Gastroesophageal sphincter (tissue), 4 donors: ENCODE results near the gene PEX10. TPM values are rescaled to one million over a fixed set of nuclear protein-coding genes. Genes with fewer than 3 reads are reported as not detected.

Source experiments
- ATAC-seq: fragments of 150-250 bp; one replicate; pipeline ENCODE4 v1.9.1; 2016; ENCODE audit warnings: mild to moderate bottlenecking, moderate library complexity
- H3K27ac ChIP-seq, 4 donors: fragments of 200-600 bp; sonication (generic) in 3 of 4; 1 replicate in 3 of 4; 2 replicates in 1 of 4; pipeline ENCODE4 v1.5.1; 2016 to 2019
- H3K27me3 ChIP-seq: fragments of 200-600 bp; sonication (generic); one replicate; pipeline ENCODE4 v1.5.1; 2019
- H3K36me3 ChIP-seq, 2 donors: fragments of 200-600 bp; sonication (generic); one replicate each; pipeline ENCODE4 v1.5.1; 2019; ENCODE audit warnings: control low read depth in 1 of 2
- H3K4me1 ChIP-seq, 3 donors: fragments of 200-600 bp; sonication (generic); 1 replicate in 2 of 3; 2 replicates in 1 of 3; pipeline ENCODE4 v1.5.1; 2016 to 2019; ENCODE audit warnings: control low read depth in 2 of 3
- H3K4me3 ChIP-seq, 2 donors: fragments of 200-600 bp; sonication (generic); one replicate each; pipeline ENCODE4 v1.5.1; 2019; ENCODE audit warnings: mild to moderate bottlenecking in 1 of 2, moderate library complexity in 1 of 2
- H3K9me3 ChIP-seq, 3 donors: fragments of 200-600 bp; sonication (generic); one replicate each; pipeline ENCODE4 v1.5.1; 2017 to 2019; ENCODE audit warnings: control low read depth in 2 of 3
- EP300 ChIP-seq: sonication (generic); formaldehyde crosslinking; IDR thresholded peaks from one replicate; pipeline ENCODE4 v1.6.1; 2017; ENCODE audit warnings: antibody characterized with exemption, mild to moderate bottlenecking
- POLR2A ChIP-seq, 2 donors: fragments of 450-650 bp; IDR thresholded peaks; one replicate each; pipeline ENCODE4 v1.6.1; 2017; ENCODE audit warnings: antibody characterized with exemption in 2 of 2, mild to moderate bottlenecking in 2 of 2, moderate library complexity in 1 of 2
- POLR2AphosphoS5 ChIP-seq: sonication (generic); formaldehyde crosslinking; IDR thresholded peaks from one replicate; pipeline ENCODE4 v1.6.1; 2017; ENCODE audit warnings: antibody characterized with exemption
- WGBS, 2 donors: methylation state at CpG; one replicate each; pipeline ENCODE4 v1.1.5; 2018; ENCODE audit warnings: low coverage in 1 of 2; 5-methylcytosine and 5-hydroxymethylcytosine counted together
- total RNA-seq, 4 donors: library from RNA; depleted of rRNA; stranded (reverse); fragments of >200 nt; gene quantifications; one replicate each; pipeline ENCODE4 v1.1.0, GENCODE V29; 2016
- TF ChIP-seq, protein P1 (sequence below), 4 experiments: fragments of 200-600 bp in 2 of 4; fragments of 450-650 bp in 2 of 4; sonication (generic) in 1 of 4; IDR thresholded peaks; one replicate each; pipeline ENCODE4 v1.5.1; 2017 to 2019; ENCODE audit warnings: antibody characterized with exemption in 4 of 4, mild to moderate bottlenecking in 2 of 4, moderate library complexity in 2 of 4

PEX10 gene
- total RNA-seq, 4 donors from 2014 or later = 18.2 to 30.0 (median 21.6) TPM

DNA sequence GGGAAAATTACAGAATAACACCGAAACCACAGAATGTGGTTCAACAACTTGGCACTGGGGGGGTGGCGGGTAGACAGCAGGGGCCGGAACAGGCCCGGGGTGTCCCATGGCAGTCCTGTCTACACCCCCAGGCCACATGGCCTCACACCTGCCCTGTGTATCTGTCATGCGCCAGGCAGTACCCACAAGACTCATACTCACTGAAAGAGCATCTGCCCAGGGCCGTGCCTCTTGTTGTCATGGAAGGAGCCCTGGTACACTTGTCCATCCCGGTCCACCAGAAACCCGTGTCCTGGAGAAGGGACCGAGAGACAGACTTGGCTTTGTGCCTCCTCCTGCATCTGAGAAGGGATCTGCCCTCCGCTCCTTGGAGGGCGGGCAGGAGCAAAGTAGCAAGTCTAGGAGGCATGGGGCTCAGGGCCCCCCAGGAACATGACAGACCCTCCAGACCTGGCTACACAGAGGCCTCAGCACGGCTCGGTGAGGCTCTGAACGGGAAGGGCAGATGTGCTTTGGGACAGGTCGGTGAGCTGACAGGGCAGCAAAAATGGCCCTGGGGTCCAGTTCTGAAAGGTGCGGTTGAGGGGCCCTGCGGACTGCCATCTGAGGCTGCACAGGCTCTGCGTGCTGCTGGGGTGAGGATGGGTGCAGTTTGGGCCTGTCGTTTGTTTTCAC, 26.6 kb downstream of the PEX10 start:
- Histone ChIP-seq H3K27me3 (no peaks in the 10 kb centered on the region), H3K4me1 (peaks cover 0 to 26% (median 10%) of the 10 kb centered on the region in 3 donors), H3K27ac (no peak overlapping the region), H3K4me3 (no peak overlapping the region), H3K36me3 (peaks cover 0 to 18% of the 10 kb centered on the region in 2 donors), H3K9me3 (no peaks in the 10 kb centered on the region)
- WGBS, 2 donors = 76 to 90% methylated on average over 5 to 6 of the region's 19 CpGs
- no peak for TF ChIP-seq POLR2A (IDR thresholded peaks at IDR 0.05)
- no peak for TF ChIP-seq EP300
- TF ChIP-seq, protein P1, sequence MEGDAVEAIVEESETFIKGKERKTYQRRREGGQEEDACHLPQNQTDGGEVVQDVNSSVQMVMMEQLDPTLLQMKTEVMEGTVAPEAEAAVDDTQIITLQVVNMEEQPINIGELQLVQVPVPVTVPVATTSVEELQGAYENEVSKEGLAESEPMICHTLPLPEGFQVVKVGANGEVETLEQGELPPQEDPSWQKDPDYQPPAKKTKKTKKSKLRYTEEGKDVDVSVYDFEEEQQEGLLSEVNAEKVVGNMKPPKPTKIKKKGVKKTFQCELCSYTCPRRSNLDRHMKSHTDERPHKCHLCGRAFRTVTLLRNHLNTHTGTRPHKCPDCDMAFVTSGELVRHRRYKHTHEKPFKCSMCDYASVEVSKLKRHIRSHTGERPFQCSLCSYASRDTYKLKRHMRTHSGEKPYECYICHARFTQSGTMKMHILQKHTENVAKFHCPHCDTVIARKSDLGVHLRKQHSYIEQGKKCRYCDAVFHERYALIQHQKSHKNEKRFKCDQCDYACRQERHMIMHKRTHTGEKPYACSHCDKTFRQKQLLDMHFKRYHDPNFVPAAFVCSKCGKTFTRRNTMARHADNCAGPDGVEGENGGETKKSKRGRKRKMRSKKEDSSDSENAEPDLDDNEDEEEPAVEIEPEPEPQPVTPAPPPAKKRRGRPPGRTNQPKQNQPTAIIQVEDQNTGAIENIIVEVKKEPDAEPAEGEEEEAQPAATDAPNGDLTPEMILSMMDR (IDR thresholded peaks at IDR 0.05) = no peak
- no peak for TF ChIP-seq POLR2AphosphoS5
- ATAC-seq = no peak

DNA sequence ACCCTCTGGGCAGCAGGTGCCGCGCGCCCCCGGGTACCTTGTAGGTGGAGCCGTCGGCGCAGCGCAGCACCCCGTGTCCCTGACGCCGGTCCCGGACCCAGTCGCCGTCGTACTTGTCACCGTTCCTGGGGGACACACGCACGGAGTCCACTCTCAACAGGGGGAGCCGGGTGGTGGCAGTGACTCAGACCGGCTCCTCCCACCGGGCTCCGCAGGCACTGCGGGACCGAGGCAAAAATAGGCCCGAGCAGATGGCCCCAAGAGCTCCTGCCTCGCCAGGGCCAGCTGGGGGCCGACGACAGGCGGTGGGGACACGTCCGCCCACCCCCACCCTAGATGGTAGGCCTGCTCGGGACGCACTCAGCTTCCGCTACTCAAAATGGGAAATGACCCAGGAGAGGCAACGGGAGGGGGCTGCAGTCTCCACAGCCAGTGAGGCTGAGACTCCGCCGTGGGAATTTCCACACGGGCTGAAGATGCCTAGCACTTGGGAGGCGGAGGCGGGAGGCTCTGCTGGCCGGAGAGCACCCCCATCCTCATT, 27.4 kb downstream of the PEX10 start:
- Histone ChIP-seq H3K27me3 (no peaks in the 10 kb centered on the region), H3K27ac (no peak overlapping the region), H3K36me3 (peaks cover 0 to 18% of the 10 kb centered on the region in 2 donors), H3K4me3 (no peak overlapping the region), H3K9me3 (no peaks in the 10 kb centered on the region), H3K4me1 (peaks cover 0 to 20% (median 5%) of the 10 kb centered on the region in 3 donors)
- TF ChIP-seq EP300 (no peak), POLR2A (IDR thresholded peaks at IDR 0.05) (no peak), POLR2AphosphoS5 (no peak)
- TF ChIP-seq, protein P1 (IDR thresholded peaks at IDR 0.05) = no peak
- WGBS, 2 donors = 67% methylated on average over 1 of the region's 41 CpGs; no CpG with 5 or more reads in 1 of the 2 donors
- ATAC-seq = no peak

DNA sequence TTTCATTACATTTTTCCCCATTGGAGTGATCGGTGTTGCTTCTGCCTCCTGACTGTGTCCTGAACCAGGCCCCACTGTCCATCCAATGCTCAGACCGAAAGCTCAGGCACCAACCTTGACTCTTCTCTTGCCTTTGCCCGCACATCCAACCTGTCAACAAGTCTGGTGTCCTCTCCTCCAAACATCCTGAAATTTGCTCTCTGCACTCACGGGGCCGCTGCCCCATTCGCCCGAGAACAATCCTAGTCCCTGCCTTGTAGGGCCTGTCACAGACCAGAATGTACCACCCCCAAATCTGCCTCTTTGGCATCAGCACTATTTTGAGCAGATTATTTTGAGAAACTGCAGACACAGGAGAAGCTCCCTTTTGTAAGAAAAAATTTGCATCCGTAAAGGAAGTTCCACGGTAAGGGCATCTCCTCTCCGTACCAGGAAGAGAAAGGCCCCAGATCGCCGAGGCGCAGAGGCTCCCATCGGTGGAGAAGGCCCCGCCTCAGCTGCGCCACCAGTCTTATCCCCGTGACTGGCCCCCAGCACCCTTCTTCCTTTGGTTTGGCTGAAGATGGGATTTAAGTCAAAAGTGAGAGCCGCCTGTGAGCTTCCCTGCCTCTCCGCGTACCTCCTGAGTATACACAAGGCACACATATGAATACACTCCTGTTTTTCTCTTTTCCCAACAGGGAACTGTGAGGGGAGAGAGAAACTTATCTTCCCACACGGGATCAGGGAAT, 28.1 kb downstream of the PEX10 start:
- H3K4me3 ChIP-seq = no peak overlapping the region
- no peaks in the 10 kb centered on the region for H3K27me3 ChIP-seq
- H3K9me3 ChIP-seq = no peaks in the 10 kb centered on the region
- whole genome bisulfite sequencing, 2 donors = 70 to 100% methylated on average over 2 to 3 of the region's 21 CpGs
- H3K27ac ChIP-seq = no peak overlapping the region
- ATAC-seq = no peak
- H3K4me1 ChIP-seq = peaks cover 0 to 18% (median 5%) of the 10 kb centered on the region in 3 donors
- no peak for TF ChIP-seq POLR2A (IDR thresholded peaks at IDR 0.05)
- H3K36me3 ChIP-seq = peaks cover 0 to 18% of the 10 kb centered on the region in 2 donors

DNA sequence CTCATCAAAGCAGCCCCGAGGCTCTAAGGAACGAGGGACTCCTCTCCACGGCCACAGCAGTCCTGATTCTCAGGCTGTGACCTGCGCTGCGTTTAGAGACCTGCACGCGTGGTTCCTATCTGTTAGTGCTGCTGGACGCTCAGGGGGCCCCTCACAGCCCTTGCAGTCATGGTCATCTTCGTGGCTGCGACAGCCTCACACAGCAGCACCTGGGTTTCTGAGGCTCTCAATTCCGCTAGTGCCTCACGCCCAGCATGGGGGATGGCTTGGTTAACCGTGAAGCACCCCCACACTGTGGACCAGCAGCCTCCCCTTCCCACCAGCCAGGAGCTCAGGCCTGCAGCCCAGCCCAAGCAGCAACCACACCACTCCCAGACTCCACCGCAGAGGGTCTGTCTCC, 28.8 kb downstream of the PEX10 start:
- TF ChIP-seq POLR2A (IDR thresholded peaks at IDR 0.05) (no peak), POLR2AphosphoS5 (no peak), EP300 (no peak)
- TF ChIP-seq, protein P1 (IDR thresholded peaks at IDR 0.05) = no peak
- Histone ChIP-seq H3K4me1 (peaks cover 0 to 18% (median 5%) of the 10 kb centered on the region in 3 donors), H3K27me3 (no peaks in the 10 kb centered on the region), H3K36me3 (peaks cover 0 to 18% of the 10 kb centered on the region in 2 donors), H3K9me3 (no peaks in the 10 kb centered on the region), H3K27ac (no peak overlapping the region), H3K4me3 (no peak overlapping the region)
- no peak for ATAC-seq
- 91 to 93% methylated on average over 8 to 10 of the region's 14 CpGs for WGBS, 2 donors

DNA sequence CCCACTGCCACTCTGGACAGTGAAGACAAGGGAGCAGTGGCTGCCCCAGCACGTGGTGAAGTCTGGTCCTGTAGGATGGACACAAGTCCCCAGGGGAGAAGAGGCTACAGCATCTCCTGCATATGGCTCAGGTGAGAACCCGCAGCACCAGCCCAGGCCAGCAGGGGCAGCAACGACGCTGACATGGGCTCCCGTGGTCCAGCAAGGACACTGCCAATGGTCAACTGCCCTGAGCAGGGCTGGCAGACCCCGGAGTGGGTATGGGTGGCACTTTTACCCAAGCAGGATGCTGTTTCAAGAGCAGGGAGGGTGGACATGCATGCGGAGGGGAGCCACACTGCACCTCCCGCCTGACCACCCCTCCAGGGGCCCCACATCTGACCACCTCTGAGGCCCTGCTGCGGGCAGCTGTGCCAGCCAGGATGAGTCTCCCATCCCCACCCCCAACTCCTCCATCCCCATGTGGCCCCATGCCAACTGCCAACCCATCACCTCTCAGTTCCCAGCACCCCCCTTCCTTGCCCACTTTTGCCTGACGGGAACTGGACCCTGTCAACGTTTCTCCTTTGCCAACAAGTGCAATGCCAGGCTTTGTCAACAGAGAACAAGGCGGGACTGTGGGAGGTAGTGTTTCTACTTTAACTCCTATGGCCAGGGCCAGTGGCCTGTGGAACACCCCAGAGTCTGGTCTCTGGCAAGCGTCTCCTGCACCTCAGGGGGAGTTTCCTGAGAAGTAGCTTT, 29.6 kb downstream of the PEX10 start:
- peaks cover 0 to 18% (median 5%) of the 10 kb centered on the region in 3 donors for H3K4me1 ChIP-seq
- no peak overlapping the region for H3K27ac ChIP-seq
- peaks cover 0 to 16% of the 10 kb centered on the region in 2 donors for H3K36me3 ChIP-seq
- H3K27me3 ChIP-seq = no peaks in the 10 kb centered on the region
- TF ChIP-seq POLR2A (IDR thresholded peaks at IDR 0.05) = no peak
- TF ChIP-seq, protein P1 (IDR thresholded peaks at IDR 0.05) = peak in 3 of 4 experiments; percentile 36 to 51 (median 47)
- no peak for TF ChIP-seq EP300
- H3K9me3 ChIP-seq = no peaks in the 10 kb centered on the region
- 34 to 83% methylated on average over 2 to 5 of the region's 13 CpGs for WGBS, 2 donors
- no peak overlapping the region for H3K4me3 ChIP-seq
- no peak for ATAC-seq
